ENCODE data around the gene MACROD2.

MACROD2 gene

GRCh38 chr20:15889514-15890256, 1894.4 kb downstream of the MACROD2 start:
- ATAC-seq = no peak

DNA sequence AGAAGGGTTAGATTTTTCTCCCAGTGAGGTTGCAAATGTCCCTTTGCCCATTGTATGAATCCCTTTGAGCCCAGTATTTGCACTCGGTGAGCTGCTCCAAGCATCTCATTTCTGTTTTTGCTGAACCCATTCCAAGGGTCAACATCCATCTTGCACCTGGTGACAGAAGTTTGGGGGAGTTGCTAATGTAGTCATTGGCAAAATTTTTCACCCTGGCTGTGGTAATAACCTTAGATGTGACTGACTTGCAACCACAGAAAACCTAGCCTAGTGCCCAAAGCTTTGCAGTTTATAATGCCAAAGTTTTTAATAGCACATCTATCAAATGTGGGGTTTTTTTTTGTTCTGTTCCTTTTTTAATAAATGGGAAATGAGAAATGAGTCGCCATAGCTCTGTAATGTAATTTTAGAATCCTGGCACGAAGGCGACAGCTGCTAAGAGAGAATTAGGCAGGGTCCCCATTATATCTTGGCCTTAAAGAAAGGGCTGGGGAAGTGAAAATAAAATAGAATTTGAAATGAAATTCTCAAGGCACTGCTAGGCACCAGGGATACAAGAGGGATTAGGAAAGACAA, 1895.2 kb downstream of the MACROD2 start:
- no peak for TF ChIP-seq ZFP30 (CRISPR knock-in tag; IDR thresholded peaks at IDR 0.05)
- TF ChIP-seq OSR1 (CRISPR knock-in tag; IDR thresholded peaks at IDR 0.05) = no peak
- TF ChIP-seq, protein P1, sequence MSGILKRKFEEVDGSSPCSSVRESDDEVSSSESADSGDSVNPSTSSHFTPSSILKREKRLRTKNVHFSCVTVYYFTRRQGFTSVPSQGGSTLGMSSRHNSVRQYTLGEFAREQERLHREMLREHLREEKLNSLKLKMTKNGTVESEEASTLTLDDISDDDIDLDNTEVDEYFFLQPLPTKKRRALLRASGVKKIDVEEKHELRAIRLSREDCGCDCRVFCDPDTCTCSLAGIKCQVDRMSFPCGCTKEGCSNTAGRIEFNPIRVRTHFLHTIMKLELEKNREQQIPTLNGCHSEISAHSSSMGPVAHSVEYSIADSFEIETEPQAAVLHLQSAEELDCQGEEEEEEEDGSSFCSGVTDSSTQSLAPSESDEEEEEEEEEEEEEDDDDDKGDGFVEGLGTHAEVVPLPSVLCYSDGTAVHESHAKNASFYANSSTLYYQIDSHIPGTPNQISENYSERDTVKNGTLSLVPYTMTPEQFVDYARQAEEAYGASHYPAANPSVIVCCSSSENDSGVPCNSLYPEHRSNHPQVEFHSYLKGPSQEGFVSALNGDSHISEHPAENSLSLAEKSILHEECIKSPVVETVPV (CRISPR knock-in tag; IDR thresholded peaks at IDR 0.05) = no peak
- no peak for TF ChIP-seq CREB5 (CRISPR knock-in tag; IDR thresholded peaks at IDR 0.05; ENCODE audit: low read depth)
- no peak for TF ChIP-seq SNAI2 (CRISPR knock-in tag; IDR thresholded peaks at IDR 0.05)
- TF ChIP-seq POU6F1 (CRISPR knock-in tag; IDR thresholded peaks at IDR 0.05; ENCODE audit: borderline replicate concordance, low read depth) = no peak
- no peak for TF ChIP-seq RARB (CRISPR knock-in tag; IDR thresholded peaks at IDR 0.05)
- TF ChIP-seq BACH2 (CRISPR knock-in tag; IDR thresholded peaks at IDR 0.05; ENCODE audit: borderline replicate concordance) = no peak
- no peak for TF ChIP-seq PPARA (CRISPR knock-in tag; IDR thresholded peaks at IDR 0.05; ENCODE audit: borderline replicate concordance)
- TF ChIP-seq ZNF565 (CRISPR knock-in tag; conservative IDR thresholded peaks at IDR 0.05; ENCODE audit: low read depth) = no peak
- TF ChIP-seq TOX (CRISPR knock-in tag; IDR thresholded peaks at IDR 0.05; ENCODE audit: borderline replicate concordance) = no peak
- TF ChIP-seq ZNF8 (CRISPR knock-in tag; IDR thresholded peaks at IDR 0.05) = no peak
- no peak for ATAC-seq

More at GRCh38 chr20:15889514-15890256, 1894.4 kb downstream of the MACROD2 start:
- no peak for TF ChIP-seq GLIS3 (CRISPR knock-in tag; IDR thresholded peaks at IDR 0.05)
- TF ChIP-seq ZNF565 (CRISPR knock-in tag; conservative IDR thresholded peaks at IDR 0.05; ENCODE audit: low read depth) = no peak
- no peak for TF ChIP-seq PATZ1 (CRISPR knock-in tag; IDR thresholded peaks at IDR 0.05; ENCODE audit: borderline replicate concordance)
- no peak for TF ChIP-seq POU6F1 (CRISPR knock-in tag; IDR thresholded peaks at IDR 0.05; ENCODE audit: borderline replicate concordance, low read depth)
- TF ChIP-seq ZFP3 (CRISPR knock-in tag; IDR thresholded peaks at IDR 0.05) = no peak
- TF ChIP-seq, protein P1 (CRISPR knock-in tag; IDR thresholded peaks at IDR 0.05) = no peak
- no peak for TF ChIP-seq RARB (CRISPR knock-in tag; IDR thresholded peaks at IDR 0.05)
- no peak for TF ChIP-seq ZFP30 (CRISPR knock-in tag; IDR thresholded peaks at IDR 0.05)
- TF ChIP-seq CREB5 (CRISPR knock-in tag; IDR thresholded peaks at IDR 0.05; ENCODE audit: low read depth) = no peak
- TF ChIP-seq BACH2 (CRISPR knock-in tag; IDR thresholded peaks at IDR 0.05; ENCODE audit: borderline replicate concordance) = no peak

DNA sequence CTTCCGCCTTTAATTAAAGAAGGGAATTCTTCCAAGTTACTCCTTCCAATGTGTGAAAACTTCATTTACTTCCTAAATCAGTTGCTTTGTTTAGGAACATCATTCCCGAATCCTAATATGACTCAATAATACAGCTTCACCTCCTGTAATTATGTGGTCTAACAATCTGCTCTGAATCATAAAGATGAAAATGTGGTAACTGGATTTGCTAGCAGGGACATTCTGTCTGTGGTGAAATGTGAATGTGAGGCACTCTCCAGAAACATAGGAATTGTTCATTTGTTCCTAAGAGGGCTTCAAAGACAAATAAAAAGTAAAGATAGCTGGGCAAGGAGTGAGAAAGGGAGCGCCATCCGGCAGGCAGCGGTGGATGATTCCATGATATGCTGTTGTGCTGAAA, 1899.8 kb downstream of the MACROD2 start:
- no peak for ATAC-seq
- no peak for TF ChIP-seq ISL1 (CRISPR knock-in tag; IDR thresholded peaks at IDR 0.05)
- no peak for TF ChIP-seq ESRRG (CRISPR knock-in tag; IDR thresholded peaks at IDR 0.05)
- TF ChIP-seq CSDC2 (CRISPR knock-in tag; IDR thresholded peaks at IDR 0.05) = no peak
- TF ChIP-seq POU6F1 (CRISPR knock-in tag; IDR thresholded peaks at IDR 0.05; ENCODE audit: borderline replicate concordance, low read depth) = no peak
- no peak for TF ChIP-seq BACH2 (CRISPR knock-in tag; IDR thresholded peaks at IDR 0.05; ENCODE audit: borderline replicate concordance)
- no peak for TF ChIP-seq RARB (CRISPR knock-in tag; IDR thresholded peaks at IDR 0.05)
- TF ChIP-seq ZFP30 (CRISPR knock-in tag; IDR thresholded peaks at IDR 0.05) = no peak
